Stimulated activated CD4-positive, alpha-beta T cell treated with anti-CD3 and anti-CD28 coated beads, Interleukin-15, amount 100 ng/mL, for 1 hour (primary cell): ENCODE data around the gene EVA1A.

Experiments
- DNase-seq, 2 donors: peaks; one replicate each; pipeline ENCODE4 v3.0.0-alpha.2; 2020; ENCODE audit warnings: low read depth in 1 of 2, low spot score in 1 of 2

The EVA1A gene

GRCh38 chr2:75518638-75519465 lies 41.9 kb downstream of the EVA1A start:
- DNase-seq: no peak

GRCh38 chr2:75517547-75518230 lies 43.0 kb downstream of the EVA1A start:
- DNase-seq: no peak

- DNase-seq: no peak
Measured at GRCh38 chr2:75516378-75517360, 44.1 kb downstream of the EVA1A start.

- DNase-seq: no peak
Measured at GRCh38 chr2:75515584-75516368, 45.0 kb downstream of the EVA1A start.

- no peak for DNase-seq
Measured at GRCh38 chr2:75513616-75514170, 47.0 kb downstream of the EVA1A start.

GRCh38 chr2:75512455-75513212 lies 48.1 kb downstream of the EVA1A start:
- DNase-seq: no peak

GRCh38 chr2:75506101-75506697 lies 54.5 kb downstream of the EVA1A start:
- no peak for DNase-seq

GRCh38 chr2:75505012-75505411 lies 55.7 kb downstream of the EVA1A start:
- no peak for DNase-seq

GRCh38 chr2:75503048-75503607 lies 57.6 kb downstream of the EVA1A start:
- DNase-seq: no peak

GRCh38 chr2:75500633-75501032 lies 60.1 kb downstream of the EVA1A start:
- DNase-seq: no peak

GRCh38 chr2:75499534-75499933 lies 61.2 kb downstream of the EVA1A start:
- no peak for DNase-seq

GRCh38 chr2:75498907-75499306 lies 61.8 kb downstream of the EVA1A start:
- DNase-seq: no peak

GRCh38 chr2:75497256-75497655 lies 63.5 kb downstream of the EVA1A start:
- no peak for DNase-seq

GRCh38 chr2:75495862-75496261 lies 64.9 kb downstream of the EVA1A start:
- no peak for DNase-seq

GRCh38 chr2:75494137-75494769 lies 66.5 kb downstream of the EVA1A start:
- DNase-seq: no peak

GRCh38 chr2:75493230-75493629 lies 67.5 kb downstream of the EVA1A start:
- no peak for DNase-seq

- DNase-seq: no peak
Measured at GRCh38 chr2:75491129-75491753, 69.5 kb downstream of the EVA1A start.

- DNase-seq: no peak
Measured at GRCh38 chr2:75489721-75490120, 71.0 kb downstream of the EVA1A start.
